MG63 (cell line): ENCODE measurements around the gene ACD. TPM values are rescaled to one million over a fixed set of nuclear protein-coding genes. Genes with fewer than 3 reads are reported as not detected.

Source experiments
- DNase-seq: peaks from one replicate; pipeline ENCODE4 v3.0.0-alpha.2; 2020
- H3K27me3 ChIP-seq: fragments of 250-450 bp; sonication (Bioruptor Pico); 2 replicates; pipeline ENCODE4 v1.5.1; 2020; ENCODE audit warnings: mild to moderate bottlenecking, moderate library complexity
- H3K36me3 ChIP-seq: fragments of 250-450 bp; sonication (Bioruptor Pico); 2 replicates; pipeline ENCODE4 v1.5.1; 2020; ENCODE audit warnings: mild to moderate bottlenecking, moderate library complexity
- H3K4me3 ChIP-seq: fragments of 250-450 bp; sonication (Bioruptor Pico); 2 replicates; pipeline ENCODE4 v1.5.1; 2020; ENCODE audit warnings: mild to moderate bottlenecking, moderate library complexity
- H3K9me3 ChIP-seq: fragments of 250-450 bp; sonication (Bioruptor Pico); 2 replicates; pipeline ENCODE4 v1.5.1; 2020; ENCODE audit warnings: mild to moderate bottlenecking, moderate library complexity
- total RNA-seq: library from RNA; depleted of rRNA; stranded (reverse); fragments of >200 nt; shearing (Covaris generic); gene quantifications from 2 replicates; pipeline ENCODE4 v1.2.3, GENCODE V29; 2014; ENCODE audit warnings: low replicate concordance

Gene ACD
- total RNA-seq, 1 experiment from 2014 or later: 24.4 TPM

DNA sequence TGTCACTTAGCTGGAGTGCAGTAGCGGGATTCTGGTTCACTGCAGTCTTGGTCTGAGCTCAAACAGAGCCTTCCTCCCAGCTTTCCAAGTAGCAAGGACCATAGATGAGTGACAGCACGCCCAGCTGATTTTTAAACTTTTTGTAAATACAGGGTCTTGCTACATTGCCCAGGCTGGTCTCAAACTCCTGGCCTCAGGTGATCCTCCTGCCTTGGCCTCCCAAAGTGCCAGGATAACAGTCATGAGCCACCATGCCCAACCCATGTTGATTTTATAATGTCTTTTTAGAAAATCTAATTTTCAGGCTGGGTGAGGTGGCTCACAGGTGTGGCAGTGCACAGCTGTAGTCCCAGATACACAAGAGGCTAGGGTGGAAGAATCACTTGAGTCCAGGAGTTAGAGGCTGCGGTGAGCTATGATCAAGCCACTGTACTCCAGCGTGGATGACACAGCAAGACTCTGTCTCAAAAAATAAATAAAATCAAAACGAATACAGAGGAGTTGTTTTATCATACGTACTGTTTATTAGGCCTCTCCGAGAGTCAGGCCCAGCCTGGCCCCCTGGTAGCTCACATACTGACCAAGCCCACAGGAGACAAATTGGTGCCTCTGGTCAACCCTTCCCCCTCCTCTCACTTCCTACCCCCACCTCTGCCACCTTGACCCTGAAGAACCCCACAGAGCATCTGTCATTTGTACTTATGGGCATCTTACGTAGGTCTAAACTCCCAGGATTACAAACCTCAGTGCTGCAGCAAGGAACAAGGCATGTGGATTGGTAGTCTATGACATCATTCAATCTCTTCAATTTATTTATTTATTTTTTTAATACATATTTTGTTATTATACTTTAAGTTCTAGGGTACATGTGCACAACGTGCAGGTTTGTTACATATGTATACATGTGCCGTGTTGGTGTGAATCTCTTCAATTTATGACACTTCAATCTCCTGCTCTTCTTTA, 20.2 kb upstream of the ACD start:
- Histone ChIP-seq H3K36me3 (no peaks in the 10 kb centered on the region), H3K27me3 (no peaks in the 10 kb centered on the region)
- DNase-seq: no peak

DNA sequence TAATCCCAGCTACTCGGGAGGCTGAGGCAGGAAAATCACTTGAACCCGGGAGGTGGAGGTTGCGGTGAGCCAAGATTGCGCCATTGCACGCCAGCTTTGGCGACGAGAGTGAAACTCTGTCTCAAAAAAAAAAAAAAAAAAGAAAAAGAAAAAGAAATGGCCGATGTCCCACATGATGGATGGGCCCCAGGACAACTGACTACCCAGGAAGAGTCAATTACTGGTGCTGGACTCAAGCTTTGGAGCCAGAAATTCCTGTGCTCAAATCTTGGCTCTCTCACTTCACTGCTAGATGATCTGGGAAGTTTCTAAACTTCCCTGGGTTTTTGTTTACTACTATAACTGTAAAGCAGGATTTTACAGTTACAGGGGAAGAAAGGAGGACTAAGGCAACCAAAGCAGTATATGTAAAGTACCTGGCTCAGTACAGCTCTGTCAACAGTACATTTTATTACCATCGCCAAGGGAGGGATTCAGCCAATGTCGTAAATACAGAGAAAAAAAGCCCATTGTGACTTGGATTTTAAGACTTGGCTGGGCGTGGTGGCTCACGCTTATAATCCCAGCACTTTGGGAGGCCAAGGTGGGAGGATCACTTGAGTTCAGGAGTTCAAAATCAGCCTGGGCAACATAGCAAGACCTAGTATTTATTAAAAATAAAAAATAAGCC, 18.4 kb upstream of the ACD start:
- Histone ChIP-seq H3K36me3 (no peaks in the 10 kb centered on the region), H3K4me3 (no peak overlapping the region)
- no peak for DNase-seq

More for the DNA sequence above, 20.2 kb upstream of the ACD start:
- H3K9me3 ChIP-seq: no peaks in the 10 kb centered on the region
- no peak overlapping the region for H3K4me3 ChIP-seq

DNA sequence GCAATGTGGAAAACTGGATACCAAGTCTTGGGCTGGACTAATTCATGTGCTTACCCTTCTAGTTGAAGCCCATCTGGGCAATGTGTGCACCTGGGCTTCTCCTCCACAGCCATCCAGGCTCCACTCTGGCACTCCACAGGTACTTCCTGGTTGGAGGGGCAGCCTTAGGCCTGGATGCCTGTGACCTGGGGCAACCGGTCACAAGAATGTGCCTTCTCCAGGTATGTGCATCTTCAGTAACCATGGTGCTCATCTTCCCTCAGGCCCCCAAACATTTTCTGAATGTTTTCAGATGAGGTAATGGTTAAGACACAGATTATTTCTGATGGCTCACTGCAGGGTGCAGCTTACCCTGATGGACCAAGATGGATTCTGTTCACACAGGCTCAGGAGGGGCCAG, 17.7 kb upstream of the ACD start:
- no peaks in the 10 kb centered on the region for H3K27me3 ChIP-seq
- no peaks in the 10 kb centered on the region for H3K36me3 ChIP-seq
- H3K9me3 ChIP-seq: no peaks in the 10 kb centered on the region
- DNase-seq: no peak
- H3K4me3 ChIP-seq: no peak overlapping the region

More for the DNA sequence above, 18.4 kb upstream of the ACD start:
- no peaks in the 10 kb centered on the region for H3K27me3 ChIP-seq
- no peaks in the 10 kb centered on the region for H3K9me3 ChIP-seq

DNA sequence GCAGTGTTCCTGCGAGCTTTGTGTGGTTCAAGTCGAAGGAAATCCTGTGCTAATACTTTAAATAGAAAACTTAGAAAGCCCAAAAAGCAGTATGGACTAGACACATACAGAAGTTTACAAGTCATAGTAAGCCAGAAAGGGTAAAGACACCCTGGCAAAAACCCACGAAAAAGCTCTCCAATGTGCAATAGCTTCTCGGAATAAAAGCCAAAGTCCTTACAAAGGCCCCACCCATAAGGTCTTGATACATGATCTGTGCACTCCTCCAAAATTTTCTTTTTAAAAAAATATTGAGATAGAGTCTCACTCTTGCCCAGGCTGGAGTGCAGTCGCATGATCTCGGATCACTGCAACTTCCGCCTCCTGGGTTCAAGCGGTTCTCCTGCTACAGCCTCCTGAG, 16.9 kb upstream of the ACD start:
- no peaks in the 10 kb centered on the region for H3K9me3 ChIP-seq
- DNase-seq: no peak
- H3K36me3 ChIP-seq: no peaks in the 10 kb centered on the region
- H3K27me3 ChIP-seq: no peaks in the 10 kb centered on the region
- no peak overlapping the region for H3K4me3 ChIP-seq

DNA sequence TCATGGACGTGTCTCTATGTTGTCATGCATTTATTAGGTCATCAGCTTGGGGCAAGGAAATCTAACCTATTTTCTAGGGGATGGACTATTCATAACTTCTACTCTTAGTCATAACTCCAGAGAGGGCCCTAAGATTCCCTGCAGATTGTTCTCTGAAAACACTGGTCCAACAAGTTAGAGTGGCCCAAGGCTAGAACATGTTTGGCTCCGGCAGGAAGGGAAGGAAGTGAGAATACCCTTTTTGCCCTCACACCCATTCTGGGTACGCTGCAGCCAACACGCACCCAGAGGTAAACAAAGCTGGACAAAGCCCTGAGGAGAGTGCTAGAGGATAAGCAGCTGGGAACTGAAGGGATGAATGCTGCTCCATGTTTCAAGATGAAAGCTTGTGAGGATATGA, 16.5 kb upstream of the ACD start:
- Histone ChIP-seq H3K27me3 (no peaks in the 10 kb centered on the region), H3K36me3 (no peaks in the 10 kb centered on the region), H3K9me3 (no peaks in the 10 kb centered on the region), H3K4me3 (no peak overlapping the region)
- no peak for DNase-seq

DNA sequence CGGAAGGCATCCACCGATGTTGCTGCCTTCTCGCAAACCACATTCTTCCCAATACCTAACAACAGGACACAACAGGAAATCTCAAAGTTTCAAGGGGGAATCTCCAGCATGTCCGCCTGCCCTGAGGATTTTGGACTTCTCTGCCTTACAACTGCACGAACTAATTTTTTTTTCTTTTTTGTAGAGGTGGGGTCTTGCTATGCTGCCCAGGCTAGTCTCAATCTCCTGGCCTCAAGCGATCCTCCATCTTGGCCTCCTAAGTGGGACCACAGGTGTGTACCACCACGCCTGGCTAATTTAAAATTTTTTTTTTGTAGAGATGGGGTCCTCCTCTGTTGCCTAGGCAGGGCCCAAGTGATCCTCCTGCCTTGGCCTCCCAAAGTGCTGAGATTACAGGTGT, 15.9 kb upstream of the ACD start:
- no peak for DNase-seq
- Histone ChIP-seq H3K27me3 (no peaks in the 10 kb centered on the region), H3K4me3 (no peak overlapping the region), H3K36me3 (no peaks in the 10 kb centered on the region), H3K9me3 (no peaks in the 10 kb centered on the region)

DNA sequence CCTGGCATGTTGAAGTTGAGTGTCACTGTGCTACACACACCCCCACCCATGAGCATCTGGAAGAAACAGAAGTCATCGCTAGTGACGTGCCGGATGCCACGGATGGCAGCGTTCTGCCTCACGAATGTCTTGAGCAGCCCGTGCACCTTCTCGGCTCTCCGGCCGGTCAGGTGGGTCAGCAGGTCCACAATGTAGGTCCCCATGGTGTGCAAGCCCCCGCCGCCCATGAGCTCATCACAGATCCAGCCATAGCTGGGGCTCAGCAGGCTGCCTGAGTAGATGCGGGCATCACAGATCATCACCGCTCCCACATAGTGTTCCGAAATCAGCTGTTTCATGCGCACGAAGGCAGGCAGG, 15.5 kb upstream of the ACD start:
- DNase-seq: no peak
- no peaks in the 10 kb centered on the region for H3K27me3 ChIP-seq
- no peaks in the 10 kb centered on the region for H3K9me3 ChIP-seq
- no peaks in the 10 kb centered on the region for H3K36me3 ChIP-seq
- no peak overlapping the region for H3K4me3 ChIP-seq

DNA sequence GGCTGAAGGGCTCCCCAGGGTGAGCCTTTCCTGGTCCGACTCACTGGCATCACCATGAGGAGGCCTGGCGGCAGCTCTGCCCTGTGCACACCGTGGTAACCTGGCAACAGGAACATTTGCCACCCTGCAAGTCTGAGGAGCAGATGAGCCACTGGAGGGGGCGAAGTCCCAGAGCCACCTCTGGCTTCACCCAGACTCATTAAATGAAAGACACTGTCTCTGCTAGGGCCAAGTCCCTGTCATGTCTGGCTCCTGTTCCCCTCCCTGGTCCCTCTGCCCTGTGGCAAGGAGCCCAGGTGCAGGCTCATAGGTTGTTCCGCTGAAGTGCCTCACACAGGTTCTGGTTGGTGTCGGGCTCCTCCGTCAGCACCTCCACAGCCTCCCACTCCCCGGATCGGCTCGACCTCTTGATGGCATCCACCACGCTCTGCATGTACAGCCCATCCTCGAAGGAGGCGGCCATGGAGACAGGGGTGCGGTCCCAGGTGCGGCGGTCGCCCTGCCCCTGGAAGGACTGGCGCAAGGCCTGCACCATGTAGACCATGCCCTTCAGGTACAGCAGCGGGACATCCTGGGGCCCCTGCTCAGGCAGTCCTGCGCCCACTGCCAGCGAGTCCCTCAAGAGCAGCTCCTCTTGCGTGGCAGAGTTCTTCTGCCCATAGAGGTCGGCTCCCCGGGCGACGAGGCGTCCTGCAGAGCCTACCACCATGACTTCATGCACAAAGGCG, 15.0 kb upstream of the ACD start:
- DNase-seq: no peak

DNA sequence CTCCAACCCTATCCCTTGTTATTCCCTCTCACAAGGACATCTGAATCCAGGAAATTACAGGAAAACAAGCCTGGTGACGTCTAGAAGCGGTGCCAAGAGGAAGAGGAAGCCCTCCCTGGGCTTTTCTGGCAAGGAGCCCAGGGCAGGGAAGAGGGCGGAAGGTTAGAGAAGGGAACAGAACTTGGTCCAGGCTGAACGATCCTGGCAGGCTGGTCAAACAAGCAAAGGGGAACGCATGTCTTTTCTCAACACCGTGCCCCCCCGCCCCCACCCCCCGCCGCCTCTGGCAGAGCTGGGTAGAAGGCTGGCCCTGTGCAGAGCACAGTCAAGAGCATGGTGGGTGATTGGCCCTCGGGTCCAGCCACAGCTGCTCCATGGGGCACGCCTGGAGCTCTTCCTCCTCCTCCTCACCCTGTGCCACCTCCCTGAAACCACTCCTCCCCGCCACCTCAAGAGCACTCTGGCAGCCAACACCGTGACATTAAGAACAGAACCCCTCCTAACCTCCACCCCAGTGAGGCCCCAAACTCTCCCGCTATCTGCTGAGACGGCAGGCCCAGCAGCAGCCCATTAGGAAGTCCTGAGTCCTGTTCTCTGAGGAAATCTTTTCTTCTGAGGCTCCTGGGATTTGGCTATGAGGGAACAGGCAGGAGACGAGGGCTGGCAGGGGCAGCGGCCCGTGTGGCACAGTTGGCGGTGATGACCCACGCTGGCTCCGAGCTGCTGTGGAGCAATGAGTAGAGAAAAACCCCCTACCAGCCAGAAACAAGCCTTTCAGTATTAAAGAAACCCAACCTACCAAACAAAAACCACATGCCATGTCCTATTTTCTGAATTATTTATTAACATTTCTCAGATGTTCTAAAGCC, 13.9 kb upstream of the ACD start:
- Histone ChIP-seq H3K9me3 (no peaks in the 10 kb centered on the region), H3K4me3 (no peak overlapping the region), H3K27me3 (no peaks in the 10 kb centered on the region), H3K36me3 (no peaks in the 10 kb centered on the region)
- DNase-seq: no peak

More for the DNA sequence above, 15.0 kb upstream of the ACD start:
- Histone ChIP-seq H3K9me3 (no peaks in the 10 kb centered on the region), H3K36me3 (no peaks in the 10 kb centered on the region), H3K27me3 (no peaks in the 10 kb centered on the region), H3K4me3 (no peak overlapping the region)

DNA sequence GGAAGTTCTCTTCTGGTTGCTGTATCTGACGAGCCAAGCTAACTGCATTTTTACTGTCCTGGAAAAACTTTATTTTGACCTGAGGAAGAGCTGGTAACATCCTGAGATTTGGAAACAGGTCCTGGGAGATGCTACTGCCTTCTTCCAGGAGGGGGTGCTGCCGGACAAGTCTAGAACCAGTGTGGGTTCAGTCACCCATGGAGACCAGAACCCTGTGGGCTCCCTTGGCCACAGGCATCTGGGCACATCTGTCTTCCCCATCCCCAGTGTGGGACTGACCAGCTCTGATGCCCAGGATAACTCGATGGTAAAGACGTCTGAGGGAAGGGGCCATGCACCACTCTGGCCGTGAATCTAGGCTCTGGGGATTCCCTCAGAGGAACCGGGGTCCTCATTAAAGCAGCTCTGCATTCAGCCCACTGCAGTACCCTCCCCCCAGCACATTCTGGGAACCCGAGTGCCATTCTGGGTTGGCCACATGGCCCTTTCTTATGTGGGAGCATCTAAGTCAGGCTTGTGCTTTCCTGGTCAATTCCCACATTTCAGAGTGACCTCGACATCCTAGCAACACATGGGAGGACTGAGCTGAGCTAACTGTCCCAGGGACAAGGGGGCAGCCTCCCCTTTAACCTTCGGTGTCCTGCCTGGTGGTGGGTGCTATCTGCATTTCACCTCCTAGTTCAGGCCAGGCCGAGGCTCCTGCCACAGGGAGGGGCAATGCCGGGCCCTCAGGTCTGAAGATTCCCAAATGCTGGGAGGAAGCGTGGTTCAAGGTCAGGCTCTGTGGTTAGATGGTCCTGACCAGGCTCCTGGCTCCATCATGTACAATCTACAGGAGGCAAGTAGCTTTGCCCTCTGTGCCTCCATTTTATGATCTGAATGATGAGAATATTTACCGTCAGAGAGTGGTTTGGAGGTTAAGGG, 12.9 kb upstream of the ACD start:
- H3K4me3 ChIP-seq: no peak overlapping the region
- H3K9me3 ChIP-seq: no peaks in the 10 kb centered on the region
- peak; percentile 46 for DNase-seq
- no peaks in the 10 kb centered on the region for H3K27me3 ChIP-seq
- no peaks in the 10 kb centered on the region for H3K36me3 ChIP-seq

DNA sequence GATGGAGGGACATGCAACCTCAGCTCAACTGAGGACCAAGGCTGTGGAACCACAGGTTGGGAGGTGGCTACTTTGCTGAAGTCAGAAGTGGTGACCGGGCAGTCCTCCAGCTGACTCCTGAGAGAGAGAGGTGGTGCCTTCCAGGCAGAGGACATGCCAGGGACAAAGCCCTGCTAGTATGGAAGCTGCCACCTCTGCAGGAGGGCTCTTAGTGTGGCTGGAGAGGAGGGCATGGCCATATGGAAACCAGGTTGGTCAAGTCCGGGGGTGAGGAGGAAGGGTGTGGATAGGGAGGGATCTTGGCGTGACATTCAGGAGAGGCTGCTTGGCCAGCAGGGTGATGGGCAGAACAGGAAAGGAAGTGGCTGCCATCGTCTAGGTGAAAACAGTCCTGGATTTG, 12.2 kb upstream of the ACD start:
- Histone ChIP-seq H3K36me3 (no peaks in the 10 kb centered on the region), H3K9me3 (no peaks in the 10 kb centered on the region), H3K27me3 (no peaks in the 10 kb centered on the region), H3K4me3 (no peak overlapping the region)
- no peak for DNase-seq

DNA sequence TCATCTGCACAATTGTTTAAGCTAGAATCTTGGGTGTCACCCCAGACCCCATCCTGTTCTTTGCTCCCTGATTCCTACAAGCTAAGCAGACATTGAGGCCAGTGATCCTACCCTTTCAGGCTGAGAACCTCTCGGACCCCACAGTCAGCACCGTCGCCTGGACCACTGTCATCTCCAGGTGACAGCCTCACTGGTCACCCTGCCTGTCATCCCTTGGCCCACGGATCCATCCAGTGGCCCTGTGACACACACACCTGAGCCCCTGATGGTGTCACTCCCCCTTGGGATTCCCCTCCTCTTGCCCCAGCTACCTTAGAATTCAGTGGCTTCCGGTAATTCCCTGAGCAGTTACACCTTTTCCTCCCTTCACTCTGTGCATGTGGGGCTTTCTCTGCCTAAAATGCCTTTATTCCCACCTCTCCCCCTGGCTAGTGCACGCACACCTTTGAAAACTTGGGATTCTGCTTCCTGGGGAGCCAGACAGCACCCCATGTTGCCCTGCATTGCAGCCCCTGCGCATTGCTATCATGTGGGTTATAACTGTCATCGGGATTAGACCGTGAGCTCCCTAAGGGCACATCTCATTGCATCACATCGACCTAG, 9.5 kb upstream of the ACD start:
- no peaks in the 10 kb centered on the region for H3K9me3 ChIP-seq
- no peak overlapping the region for H3K4me3 ChIP-seq
- no peak for DNase-seq
- H3K27me3 ChIP-seq: no peaks in the 10 kb centered on the region
- H3K36me3 ChIP-seq: no peaks in the 10 kb centered on the region

DNA sequence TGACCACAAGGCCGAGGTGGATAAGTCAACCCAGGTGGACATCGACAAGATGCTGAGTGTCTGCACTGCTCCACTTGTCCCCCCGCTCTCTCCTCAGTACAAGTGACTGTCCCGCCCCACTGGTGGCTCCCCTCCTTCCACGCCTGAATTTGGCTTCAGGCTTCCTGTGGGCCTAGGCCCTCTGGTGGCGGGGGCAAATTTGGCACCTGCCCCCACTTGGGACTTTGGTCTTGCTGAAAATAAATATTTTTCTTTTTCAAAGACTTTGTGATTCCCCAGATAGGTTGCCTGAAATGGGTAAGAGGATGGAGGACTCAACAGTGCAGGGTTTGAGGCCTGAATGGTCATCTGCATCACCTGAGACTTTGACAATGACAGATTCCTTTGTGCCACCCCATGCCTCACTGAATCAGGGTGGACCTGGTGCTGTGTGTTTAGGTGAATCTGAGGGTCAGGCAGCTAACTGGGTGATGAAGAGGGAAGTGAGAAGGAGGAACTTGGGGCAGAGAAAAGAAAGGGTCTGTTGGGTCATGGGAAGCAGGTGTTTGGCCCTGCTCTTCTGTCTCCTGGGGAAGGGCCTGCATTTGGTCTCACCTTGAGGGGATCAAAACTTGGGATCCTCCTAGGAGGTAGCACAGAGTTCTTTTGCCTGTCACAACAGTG, 8.6 kb upstream of the ACD start:
- Histone ChIP-seq H3K36me3 (no peaks in the 10 kb centered on the region), H3K27me3 (no peaks in the 10 kb centered on the region), H3K4me3 (no peak overlapping the region), H3K9me3 (no peaks in the 10 kb centered on the region)
- DNase-seq: no peak

DNA sequence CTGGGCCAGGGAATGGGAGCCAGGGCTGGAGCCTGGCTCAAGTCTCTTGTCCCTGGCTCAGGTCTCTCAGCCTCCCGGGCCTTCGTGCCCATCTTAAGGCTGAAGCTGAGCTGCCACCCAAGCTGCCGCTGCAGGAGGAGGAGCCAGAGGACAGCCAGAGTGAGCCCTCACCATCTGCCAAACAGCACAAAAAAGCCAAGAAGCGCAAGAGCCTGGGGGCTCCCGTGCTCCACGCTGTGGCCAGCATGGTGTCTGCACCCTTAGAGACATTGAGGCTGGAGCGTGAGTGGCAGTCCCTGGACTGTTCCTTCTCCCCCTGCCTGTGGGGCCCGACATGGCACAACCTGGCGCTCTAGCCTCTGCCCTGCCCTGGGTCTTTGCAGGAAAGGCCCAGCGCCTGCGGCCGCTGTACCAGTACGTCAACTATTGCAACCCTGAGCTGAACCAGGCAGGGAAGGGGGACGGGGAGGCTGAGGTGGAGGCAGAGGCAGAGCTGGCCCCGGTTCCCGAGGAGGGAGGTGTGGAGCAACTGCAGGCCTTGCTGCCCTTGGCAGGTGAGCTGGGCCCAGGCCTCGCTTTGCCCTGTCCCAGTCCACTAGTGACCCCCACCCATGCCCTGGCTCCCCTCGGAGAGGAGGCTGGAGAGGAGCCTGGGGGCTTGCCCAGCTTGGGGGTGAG, 7.9 kb upstream of the ACD start:
- Histone ChIP-seq H3K36me3 (no peaks in the 10 kb centered on the region), H3K9me3 (no peaks in the 10 kb centered on the region), H3K27me3 (no peaks in the 10 kb centered on the region), H3K4me3 (no peak overlapping the region)
- DNase-seq: peak; percentile 76
